NCI-H510A (cell line): ENCODE results near the gene C2CD4B.

Source experiments
- DNase-seq: peaks from one replicate; lab custom pipeline; 2025; lab: John Stamatoyannopoulos, UW

C2CD4B gene

DNA sequence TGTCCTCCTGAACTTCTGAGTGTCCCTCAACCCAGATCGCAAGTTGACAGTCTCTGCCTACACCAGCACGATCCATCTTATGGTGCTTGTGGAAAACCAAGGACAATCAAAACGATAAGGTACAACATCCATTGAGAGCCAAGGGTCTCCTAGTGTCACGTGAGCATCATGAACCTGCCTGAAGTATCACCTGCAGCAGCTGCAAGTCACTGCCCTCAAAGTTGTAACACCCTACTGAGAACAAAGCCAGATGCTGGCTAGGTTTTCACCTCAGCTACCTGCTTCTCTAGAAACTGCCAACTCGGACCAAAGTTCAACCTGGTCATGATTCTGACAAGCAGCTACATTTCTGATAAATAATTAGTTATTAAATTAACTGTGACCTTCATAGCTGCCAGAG is 17.5 kb downstream of the C2CD4B start:
- DNase-seq, result no peak

DNA sequence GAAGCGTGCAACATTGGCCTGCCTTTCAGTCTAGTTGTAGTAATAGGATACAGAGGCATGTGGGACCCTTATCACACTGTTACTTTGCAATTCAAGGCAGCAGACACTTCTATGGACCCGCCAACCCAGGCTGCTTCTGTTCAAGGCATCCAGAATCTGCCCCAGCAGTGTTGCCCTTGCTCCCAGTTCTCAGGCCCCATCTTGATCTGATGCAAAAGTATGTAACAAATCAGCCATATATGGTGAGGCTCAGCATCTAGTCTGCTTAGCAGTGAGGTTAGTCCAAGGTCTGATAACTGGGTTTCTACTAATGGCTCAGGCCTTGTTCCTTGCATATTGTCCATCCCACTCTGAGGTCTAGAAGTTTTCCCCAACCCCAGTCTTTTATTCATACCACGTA is 17.9 kb downstream of the C2CD4B start:
- no peak for DNase-seq

DNA sequence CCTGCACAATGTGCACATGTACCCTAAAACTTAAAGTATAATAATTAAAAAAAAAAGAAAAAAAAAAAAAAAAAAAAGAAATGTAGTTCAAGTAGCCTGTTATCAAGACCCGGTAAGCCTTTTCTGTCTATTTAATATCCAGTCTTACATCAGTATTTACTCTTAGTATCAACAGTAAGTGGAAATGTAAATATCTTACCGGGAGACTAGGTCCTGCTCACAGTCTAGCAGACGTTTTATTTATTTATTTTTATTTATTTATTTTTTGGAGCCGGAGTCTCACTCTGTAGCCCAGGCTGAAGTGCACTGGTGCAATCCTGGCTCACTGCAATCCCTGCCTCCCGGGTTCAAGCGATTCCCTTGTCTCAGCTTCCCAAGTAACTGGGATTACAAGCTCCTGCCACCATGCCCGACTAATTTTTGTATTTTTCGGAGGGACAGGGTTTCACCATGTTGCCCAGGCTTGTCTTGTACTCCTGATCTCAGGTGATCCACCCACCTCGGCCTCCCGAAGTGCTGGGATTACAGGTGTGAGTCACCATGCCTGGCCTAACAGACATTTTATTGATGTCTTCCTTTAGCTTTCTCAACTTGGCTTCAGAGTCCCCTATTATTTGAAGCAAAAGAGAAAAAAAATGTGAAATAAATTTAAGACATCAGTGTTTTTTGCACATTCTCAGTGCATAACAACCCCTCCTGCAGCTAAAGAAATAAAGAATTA is 19.9 kb downstream of the C2CD4B start:
- DNase-seq, result no peak

DNA sequence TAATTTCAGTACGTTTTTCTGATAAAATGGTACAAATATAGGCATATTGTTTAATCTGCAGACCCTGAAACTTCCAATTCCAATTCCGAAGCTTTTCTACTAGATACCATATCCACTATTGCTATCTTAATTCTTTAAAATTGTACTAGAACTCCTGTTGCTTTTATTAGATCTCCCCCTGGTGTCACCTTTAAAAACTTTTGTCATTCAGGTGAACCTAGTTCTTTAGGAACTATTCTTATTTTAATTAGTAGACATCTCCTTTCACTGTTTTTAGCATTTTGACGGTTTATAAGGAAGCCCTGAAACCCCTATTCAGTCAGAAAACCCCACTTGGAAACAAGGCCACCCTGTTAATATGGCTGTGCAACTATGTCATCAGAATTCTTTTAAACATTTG is 22.3 kb downstream of the C2CD4B start:
- DNase-seq, result no peak

DNA sequence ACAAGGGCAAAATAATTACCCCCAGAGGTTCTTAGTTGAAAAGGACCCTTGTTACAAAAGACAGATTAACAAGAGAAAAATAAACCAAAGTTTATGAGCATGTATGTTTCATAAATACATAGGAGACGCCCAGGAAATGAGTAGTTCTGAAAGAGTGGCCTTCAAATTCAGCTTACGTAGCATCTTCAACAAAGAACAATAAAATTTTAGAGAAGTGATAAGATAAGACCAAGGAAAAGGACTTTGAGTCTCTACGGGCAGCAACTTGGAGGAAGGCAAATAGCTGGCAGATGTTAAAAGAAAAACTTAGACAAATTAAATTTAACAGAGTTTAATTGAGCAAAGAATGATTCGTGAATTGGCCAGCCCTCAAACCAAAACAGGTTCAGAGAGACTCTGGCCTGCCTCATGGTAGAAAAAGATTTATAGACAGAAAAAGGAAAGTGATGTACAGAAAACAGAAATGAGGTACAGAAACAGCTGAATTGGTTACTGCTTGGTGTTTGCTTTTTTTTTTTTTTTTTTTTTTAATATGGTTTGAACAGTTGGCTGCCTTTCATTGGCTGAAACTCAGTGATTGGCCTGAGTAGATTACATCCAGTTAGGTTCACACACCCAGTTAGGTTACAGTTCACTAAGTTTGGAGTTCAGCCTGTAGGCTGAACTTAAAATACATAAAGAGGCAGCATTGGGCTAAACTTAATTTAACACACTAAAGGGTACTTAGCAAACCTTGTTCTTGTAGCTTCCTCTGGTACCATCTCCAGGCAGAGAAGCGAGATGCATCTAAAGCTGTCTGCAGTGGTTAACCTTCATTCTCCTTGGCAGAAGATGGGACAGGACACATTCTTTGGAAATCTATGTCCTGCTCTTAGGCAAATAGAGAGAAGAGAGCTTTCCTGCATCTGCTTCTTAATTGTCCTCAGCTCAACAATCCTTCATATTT is 23.2 kb downstream of the C2CD4B start:
- no peak for DNase-seq

DNA sequence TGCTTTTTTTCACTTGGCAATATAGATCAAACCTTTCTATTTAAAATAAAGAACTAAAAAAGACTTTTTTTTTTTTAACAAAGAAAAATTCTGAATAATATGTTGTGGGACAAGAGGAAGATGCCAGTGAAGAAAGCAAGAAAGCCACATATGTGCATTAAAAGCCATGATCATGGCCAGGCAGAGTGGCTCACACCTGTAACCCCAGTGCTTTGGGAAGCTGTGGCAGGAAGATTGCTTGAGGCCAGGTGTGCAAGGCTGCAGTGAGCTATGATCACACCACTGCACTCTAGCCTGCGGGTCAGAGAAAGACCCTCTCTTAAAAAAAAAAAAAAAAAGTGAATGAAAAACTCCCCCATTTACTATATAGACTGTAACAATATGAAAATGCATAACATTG is 23.9 kb downstream of the C2CD4B start:
- no peak for DNase-seq

DNA sequence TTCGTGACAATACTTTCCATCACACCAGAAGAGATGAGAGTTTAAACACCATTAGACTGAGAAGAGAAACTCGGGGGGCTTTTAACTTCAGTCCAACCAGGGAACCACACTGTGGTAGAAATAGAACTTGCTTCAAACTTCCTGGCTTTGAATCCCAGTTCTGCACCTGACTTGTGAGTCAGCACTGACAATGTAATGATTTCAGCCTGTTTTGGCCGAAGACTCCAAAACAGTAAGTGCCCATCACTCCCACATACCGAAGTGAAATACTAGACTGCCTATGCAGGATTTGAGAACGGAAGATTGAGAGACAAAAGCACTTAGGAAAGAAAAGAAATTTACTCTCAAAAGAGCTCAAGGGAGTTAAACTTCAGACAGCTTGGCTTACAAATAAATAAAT is 27.0 kb downstream of the C2CD4B start:
- DNase-seq, result no peak

DNA sequence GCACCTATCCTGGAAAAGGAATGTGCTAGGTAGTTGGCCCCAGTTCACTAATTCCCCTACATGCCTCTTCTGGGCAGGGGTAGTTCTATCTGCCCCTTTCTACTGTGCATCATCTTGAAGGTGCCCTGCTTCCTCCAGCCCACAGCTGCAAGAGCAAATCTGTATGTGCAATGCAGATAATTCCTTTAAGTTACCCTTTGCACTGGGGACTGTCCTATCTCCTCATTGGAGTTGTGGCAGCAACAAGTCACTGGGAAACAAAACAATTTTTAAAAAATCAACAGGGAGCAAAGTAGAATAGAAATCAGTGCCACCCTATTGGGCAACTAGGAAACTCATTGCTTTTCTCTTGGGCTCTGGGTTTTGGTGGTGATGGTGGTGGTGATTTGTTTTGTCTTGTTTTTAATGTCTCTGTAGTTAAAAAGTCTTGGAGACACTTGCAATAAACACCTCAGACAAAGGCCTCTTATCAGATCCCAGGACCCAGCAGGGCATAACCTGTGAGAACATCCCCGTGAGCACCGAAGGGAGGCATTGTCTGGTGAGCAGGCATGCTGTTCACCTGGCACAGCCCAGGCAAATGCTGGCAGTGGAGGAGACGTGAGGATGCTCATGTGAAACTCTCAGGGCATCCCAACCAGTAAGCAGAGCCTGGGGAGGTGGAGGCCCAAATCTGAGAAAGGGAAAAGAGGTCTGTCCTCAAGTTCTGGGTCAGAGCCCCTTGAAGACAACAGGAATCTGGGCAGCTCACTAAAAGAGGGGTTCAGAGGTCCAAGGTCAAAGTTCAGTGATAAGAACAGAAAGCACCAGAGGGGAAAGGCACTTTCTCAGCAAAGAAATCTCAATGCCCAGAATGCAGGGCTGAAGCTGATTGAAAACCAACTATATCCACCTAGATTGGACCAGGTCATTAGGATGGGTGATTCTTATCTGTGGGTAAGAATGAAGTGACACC is 27.9 kb downstream of the C2CD4B start:
- DNase-seq, result no peak

DNA sequence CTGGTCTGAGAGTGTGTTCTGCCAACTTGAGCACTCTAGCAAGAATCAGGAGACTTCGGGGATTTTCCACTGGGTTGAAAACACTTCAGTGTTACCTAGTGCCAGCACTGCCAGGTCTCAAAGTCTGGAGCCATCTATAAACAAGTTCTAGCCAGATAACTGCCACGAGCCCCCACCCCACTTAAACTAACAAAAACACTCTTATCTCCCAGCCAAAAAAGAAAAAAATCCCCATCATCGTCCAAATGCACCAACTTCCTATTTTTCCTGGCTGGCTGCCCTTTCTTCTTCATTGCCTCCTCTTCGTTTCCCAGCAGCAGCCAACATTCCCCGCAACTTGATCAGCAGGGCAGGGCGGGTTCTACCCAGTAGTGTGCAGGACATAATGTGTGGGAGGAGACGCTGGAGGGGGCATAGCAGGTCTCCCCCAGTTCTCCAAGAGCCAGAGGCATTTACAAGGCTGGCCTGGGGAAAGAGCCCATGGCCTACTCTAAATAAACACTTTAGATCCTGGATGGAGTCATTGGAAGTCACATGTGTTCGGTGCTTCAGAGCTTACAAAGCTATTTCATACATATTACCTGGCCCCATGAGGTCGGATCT is 29.5 kb downstream of the C2CD4B start:
- DNase-seq, result no peak

DNA sequence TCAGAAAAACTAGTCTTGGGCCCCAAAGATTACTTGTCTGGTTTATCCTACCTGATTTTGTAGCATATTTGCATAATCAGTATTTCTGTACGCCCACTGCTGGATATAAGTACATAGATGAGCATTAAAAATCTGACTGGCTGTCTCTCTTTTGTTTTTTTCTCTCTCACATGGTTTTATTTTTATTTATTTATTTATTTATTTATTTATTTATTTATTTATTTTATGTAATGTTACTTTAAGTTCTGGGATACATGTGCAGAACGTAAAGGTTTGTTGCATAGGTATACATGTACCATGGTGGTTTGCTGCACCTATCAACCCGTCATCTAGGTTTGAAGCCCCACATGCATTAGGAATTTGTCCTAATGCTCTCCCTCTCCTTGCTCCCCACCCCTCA is 31.9 kb downstream of the C2CD4B start:
- DNase-seq, result no peak

DNA sequence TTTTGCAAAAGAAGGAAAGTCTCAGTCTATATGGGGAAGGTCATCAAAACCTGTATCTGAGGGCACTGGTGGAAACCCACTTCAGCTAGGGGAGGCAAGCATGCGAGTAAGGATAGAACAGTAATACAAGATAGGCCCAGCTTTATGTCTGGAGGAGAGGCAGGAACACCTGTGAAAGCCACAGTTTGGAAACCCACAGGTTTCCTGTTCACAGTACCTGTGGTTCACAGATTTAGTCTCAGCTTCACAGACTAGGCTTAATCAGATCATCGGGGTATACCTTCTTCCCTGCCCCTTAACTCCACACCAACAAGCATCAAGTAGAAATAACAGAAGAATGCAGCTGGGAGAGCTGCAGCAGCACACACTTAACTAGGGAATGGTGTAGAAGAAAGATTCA is 36.2 kb downstream of the C2CD4B start:
- DNase-seq, result no peak

DNA sequence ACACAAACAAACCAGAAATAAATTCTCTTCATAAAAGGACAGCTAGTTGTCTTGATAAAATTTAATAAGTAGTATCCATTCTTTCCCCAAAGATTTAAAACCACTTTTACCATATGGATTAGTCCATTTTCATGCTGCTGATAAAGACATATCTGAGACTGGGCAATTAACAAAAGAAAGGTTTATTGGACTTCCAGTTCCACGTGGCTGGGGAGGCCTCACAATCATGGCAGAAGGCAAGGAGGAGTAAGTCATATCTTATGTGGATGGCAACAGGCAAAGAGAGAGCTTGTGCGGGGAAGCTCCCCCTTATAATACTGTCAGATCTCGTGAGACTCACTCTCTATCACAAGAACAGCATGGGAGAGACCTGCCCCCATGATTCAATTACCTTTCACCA is 38.7 kb downstream of the C2CD4B start:
- no peak for DNase-seq

DNA sequence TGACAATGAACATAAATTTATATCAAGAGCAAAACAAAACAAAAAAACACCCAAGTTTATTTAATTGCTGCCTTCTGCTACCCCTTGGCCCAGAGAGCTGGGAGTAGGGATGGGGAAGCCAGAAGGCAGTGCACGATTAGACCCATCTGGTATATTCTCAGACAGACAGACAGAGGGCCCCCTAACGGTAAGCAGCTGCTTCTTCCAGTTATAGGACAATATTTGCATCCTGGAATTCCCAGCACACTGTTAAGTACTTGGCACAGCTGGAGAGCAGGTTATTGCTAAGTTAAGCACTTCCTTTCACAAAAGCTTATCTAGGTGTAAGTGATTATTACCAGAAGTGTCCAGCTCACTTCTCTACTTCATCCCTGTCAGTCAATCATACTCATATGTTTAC is 39.3 kb downstream of the C2CD4B start:
- peak; percentile 76 for DNase-seq

DNA sequence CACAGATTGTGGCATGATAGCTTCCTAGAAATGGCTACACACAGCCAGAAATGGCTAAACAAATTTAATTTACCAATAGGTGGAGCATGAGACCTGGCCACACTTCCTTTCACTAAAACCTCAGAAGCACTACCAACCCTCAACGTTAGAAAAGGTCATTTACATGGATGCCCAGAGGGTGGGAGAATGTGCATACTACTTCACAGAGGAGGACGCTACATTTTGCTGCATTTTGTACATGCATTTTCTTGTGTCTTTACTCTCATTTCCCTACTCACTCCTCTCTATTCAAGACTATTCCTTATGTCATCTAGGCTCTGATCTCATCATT is 40.1 kb downstream of the C2CD4B start:
- no peak for DNase-seq

DNA sequence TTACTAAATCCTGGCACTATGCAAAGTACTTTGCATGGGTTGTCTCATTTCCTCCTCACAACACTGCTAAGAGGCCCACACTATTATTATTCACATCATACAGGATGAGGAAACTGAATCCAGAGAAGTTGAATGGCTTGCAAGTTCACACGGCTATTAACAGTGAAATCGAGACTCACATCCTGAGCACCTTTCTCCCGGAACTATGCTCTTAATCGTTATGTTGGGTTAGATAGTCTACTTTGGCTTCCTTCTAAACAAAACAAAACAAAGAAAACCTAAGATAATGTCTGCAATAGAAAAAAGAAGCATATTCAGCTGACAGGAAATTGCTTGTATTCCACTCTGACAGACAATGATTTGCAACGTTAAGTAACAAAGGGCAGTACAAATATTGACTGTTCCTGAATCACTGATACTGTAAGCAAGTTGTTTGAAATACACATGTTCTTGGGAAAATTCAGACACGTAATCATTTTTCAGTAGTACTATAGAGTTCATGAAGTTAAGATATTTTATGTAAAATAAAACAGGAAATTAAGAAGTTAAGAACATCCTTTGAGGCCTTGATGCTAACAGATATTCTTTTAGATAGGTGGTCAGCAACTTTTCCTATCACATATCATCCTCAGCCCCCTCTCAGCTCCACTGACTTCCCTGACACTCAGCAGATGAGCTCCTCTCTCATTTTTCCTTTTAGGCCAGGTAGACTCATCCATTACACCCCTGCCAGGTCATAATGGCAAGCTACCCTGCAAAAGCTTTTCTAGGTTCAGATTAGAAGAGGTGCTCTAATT is 40.7 kb downstream of the C2CD4B start:
- DNase-seq, result no peak

DNA sequence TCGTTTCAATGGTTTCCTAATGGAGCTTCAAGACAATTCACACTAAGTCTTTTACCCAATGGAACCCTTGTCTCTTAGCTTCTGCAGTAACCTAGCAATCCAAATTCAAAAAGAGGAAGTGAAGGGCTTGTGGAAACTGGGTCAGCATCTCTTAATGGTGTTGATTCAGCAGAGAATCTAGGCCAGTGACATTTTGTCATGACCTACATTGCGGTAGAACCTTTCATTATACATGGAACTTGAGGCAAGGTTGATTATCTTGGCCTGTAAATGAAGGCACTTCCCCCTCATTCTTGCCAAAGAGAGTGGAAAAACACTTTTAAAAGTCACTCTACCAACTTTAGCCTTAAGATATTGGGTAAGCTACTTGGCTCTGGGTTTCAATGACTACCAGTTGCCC is 42.8 kb downstream of the C2CD4B start:
- no peak for DNase-seq

DNA sequence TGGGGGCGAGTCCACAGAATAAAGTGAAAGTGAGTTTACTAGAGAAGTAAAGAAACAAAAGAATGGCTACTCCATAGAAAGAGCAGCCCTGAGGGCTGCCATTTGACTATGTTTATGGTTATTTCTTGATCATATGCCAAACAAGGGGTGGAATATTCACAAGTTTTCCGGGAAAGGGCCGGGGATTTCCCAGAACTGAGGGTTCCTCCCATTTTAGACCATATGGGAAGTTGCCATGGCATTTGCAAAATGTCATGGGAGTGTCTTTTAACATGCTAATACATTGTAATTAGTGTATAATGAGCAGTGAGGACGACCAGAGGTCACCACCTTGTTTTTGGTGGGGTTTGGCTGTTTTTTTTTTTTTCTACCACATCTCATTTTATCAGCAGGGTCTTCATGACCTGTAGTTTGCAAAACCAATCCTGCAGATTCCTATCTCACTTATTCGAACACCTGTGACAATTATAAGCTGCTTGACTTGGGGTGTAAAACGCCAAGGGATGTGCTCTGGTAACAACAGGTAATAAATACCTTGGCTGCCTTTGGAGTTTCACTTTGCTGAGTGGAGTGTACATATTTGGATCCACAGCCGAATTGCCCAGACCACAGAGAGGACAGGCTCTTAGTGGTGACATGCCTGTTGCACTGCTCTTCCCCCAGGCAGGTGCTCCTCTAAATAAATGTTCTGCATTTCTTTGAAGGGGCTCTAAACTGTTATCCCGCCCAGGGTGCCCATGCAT is 43.6 kb downstream of the C2CD4B start:
- no peak for DNase-seq

DNA sequence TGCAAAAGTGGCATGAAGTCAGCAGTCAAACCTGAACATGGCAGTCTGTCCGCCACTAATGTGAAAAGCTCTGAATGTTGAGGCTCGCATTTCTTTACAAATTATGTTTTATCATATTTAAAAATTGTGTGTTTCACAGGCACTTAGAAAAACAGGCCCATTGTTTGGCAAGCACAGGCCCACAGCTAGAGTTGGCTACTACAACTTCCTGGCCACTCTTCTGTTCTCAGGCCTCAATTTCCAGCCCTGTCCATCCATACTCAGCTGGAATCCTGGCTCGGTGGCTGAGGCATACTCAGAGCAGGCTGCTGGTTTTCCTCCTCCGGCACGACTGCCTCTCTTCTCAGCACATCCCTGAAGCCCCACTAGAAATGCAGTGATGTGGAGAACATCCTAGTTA is 44.3 kb downstream of the C2CD4B start:
- no peak for DNase-seq

DNA sequence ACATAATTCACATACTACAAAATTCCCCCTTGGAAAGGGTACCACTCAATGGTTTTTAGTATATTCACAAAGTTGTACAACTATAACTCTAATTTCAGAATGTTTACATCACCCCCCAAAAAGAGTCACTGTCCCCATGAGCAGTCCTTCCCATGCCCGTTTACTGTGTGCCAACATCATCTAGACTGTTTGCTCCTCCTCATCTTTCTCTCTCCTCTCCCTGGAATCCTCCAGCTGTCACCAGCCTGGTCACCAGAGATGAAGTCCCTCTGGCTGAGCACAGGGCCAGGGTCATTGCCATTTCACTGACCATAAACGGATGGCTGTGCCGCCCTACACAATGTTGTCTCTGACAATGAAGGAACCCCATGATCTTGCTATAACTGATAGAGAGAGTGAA is 45.2 kb downstream of the C2CD4B start:
- no peak for DNase-seq

DNA sequence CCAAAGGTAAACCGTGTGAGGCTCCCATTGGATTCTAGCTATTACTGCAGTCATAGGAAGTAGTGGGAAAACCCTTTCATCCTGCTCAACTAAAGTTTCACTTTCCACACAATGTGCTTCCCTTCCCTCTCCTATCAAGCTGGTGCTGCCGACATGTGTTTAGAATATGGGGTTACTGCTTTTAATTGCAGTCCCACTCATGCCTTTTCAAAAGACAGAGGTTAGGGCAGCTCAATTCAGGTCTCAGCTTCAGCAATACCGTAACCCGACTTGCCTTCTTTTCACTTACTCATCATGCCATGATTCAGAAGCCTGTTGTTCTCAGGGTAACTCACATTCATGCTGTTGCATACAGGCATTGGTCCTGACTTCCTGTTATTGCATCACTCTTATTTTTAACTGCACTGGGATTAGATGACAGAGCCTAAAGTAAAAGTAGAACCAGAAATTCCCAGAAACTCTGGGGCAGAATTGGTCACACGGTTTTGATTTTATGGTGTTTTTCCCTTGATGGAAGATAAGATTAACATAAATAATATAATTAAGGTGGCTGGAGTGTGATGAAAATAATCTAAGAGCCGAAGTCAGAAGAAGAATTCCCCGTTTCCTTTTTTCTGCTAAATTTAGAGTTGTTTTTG is 45.7 kb downstream of the C2CD4B start:
- no peak for DNase-seq
